Stimulated activated CD8-positive, alpha-beta memory T cell treated with anti-CD3 and anti-CD28 coated beads, Interleukin-7, amount 100 ng/mL, for 4 hours (primary cell): ENCODE data around the gene DLX3.

Experiments
- DNase-seq, 2 donors: peaks; one replicate each; pipeline ENCODE4 v3.0.0-alpha.2; 2020; ENCODE audit warnings: low read depth in 2 of 2

DLX3 gene

GRCh38 chr17:49957350-49957749, 37.7 kb downstream of the DLX3 start:
- no peak for DNase-seq

DNA sequence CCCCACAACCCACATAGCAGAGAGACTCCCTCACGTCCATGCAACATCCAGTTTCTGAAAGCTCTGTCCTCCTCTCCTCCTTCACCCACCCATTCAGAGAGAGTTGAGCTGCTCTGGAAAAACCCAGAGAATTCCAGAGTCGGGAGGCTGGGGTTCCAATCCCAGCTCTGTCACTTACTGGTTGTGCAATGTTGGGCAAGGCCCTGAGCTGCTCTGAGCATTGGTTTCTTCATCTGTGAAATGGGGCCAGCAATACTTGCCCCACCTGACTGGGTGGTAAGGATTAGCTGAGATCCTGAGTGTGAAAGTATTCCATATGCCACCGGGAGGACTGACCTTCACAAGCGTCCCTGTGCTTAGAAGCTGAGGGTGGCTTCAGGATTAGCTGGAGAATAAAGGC, 38.2 kb downstream of the DLX3 start:
- DNase-seq, result no peak

DNA sequence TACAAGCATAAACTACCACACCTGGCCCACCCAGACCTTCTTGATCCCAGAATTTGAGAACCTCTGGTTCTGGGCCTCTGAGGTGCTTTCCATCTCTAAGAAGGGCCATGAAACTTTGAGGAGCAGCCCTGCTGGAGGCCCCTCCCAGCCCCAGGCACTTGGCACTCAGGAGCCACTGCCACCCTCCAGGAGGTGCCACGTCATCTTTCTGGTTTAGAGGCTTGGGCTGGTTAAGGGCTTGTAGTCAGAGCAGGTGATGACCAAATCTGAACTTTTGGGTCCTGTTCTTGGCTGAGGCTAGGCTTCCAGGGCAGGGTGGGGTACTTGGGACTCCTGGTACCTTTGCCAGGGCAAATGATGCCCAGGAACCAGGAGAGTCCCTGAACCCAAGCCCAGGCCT, 39.9 kb downstream of the DLX3 start:
- no peak for DNase-seq

DNA sequence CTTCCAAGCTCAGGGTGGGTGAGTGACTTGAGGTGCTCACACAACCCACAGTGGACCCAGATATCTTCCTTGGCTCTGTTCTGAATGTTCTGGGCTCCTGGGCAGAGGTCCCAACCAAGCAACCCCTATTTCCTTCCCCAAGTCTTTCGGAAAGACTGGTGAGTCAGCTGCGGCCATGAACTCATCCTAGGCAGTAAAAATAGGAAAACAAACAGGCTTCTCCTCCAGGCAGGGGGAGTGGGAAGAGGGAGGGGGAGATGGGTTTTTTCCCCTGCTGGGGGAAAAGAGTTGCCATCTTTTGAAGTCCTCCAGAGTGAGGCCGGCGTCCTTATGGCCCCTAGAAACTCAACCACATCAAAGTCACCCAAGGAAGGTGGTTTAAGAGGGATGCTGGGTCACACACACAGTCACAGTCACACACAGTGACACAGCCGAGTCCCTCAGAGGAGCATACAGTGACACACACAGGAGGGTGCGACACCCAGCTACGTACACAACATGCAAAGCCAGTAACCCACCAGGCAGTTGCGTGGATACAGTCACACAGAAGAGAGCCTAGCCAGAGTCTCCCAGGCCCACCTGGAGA, 42.0 kb downstream of the DLX3 start:
- DNase-seq, result no peak

- peak; percentile 58 to 65 for DNase-seq
Observed at GRCh38 chr17:49952209-49952911, 42.7 kb downstream of the DLX3 start.

GRCh38 chr17:49951362-49952082, 43.5 kb downstream of the DLX3 start:
- DNase-seq, result no peak

GRCh38 chr17:49949634-49950033, 45.4 kb downstream of the DLX3 start:
- DNase-seq, result no peak

DNA sequence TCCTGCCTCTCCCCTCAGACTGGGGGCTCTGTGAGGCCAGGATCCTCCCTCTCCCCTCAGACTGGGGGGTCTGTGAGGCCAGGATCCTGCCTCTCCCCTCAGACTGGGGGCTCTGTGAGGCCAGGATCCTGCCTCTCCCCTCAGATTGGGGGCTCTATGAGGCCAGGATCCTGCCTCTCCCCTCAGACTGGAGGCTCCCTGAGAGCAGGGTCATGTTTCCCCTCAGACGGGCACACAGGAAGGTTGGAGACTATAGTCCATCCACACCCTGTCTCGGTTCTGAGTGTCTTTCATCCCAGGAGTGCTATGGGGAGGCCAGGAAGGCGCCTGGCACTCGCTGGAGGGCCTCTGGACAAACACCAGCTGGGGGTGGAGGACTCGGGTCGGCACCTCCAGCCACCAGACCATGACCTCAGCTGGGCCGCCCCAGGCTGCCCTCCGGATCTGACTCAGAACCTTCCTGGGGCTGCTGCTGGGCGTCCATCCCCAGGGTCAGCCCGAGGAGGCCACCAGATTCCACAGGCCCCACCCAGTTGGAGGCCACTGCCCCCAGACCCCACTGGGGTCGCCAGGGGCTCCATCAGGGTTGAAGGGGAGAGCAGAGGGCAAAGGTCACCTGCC, 48.0 kb downstream of the DLX3 start:
- no peak for DNase-seq

DNA sequence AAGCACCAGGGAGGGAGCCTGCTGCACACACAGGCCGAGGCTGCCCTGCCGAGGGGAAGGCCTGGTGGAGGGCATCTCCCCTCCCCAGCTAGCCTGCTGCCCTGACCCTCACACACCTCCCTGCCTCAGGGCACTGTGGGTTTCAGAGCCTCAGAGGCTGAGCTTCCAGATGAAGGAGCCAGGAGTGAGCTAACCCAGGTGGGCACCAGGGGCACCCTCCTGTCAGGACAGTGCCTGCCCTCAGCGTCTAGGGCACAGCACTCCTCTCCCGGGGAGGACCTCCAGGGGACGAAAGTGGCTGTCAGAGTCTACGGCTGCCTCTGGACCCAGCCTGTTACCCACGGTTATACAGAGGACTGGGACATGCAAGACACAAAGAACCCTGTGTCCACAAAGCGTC, 48.8 kb downstream of the DLX3 start:
- no peak for DNase-seq

- DNase-seq, result no peak
Observed at GRCh38 chr17:49944273-49944870, 50.7 kb downstream of the DLX3 start.

- DNase-seq, result no peak
Observed at GRCh38 chr17:49942947-49943346, 52.1 kb downstream of the DLX3 start.

- DNase-seq, result no peak
Observed at GRCh38 chr17:49941427-49941826, 53.6 kb downstream of the DLX3 start.
